Measurements from ENCODE around the gene USP10.
"Not testable (repeated sequence)": the region's sequence is repeated elsewhere in the genome, so short reads cannot be mapped to it uniquely, and the experiment has no call there.

USP10 gene

GRCh38 chr16:84728853-84729424 lies 29.1 kb downstream of the USP10 start:
- no peak for DNase-seq (ENCODE audit: low spot score)

DNA sequence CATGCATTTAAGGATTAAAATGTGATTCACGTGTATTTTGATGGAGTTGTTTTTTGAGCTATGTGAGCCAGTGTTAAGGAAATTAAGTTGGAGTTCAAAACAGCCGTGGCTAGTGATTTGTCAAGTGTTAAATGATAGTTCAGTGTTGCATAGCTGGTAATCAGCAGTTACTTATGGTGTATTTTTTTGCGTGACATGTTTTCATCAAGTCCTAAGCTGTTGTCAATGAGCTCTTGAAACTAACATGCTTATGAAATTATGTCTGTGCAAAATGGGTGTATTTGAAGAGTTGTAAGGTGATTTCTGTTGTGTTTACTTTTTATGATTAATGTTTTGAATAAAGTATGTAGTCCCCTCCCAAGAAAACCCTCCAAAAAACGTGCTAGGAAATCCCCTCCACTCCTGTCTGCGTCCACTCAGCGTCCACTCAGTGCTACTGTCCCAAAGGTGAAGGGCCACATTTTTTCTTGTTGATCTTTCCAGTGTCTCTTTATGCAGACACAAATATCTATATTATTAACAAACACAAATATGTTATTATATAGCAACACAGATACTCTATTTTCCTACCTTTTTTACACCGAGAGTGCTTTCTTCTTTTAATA lies 30.0 kb downstream of the USP10 start:
- no peak for DNase-seq (ENCODE audit: low spot score)

- peak; percentile 49 for DNase-seq (ENCODE audit: low spot score)
These were observed 30.8 kb downstream of the USP10 start for GRCh38 chr16:84730406-84731106.

GRCh38 chr16:84732332-84732673 lies 32.5 kb downstream of the USP10 start:
- not testable (repeated sequence) for DNase-seq (ENCODE audit: low spot score)

DNA sequence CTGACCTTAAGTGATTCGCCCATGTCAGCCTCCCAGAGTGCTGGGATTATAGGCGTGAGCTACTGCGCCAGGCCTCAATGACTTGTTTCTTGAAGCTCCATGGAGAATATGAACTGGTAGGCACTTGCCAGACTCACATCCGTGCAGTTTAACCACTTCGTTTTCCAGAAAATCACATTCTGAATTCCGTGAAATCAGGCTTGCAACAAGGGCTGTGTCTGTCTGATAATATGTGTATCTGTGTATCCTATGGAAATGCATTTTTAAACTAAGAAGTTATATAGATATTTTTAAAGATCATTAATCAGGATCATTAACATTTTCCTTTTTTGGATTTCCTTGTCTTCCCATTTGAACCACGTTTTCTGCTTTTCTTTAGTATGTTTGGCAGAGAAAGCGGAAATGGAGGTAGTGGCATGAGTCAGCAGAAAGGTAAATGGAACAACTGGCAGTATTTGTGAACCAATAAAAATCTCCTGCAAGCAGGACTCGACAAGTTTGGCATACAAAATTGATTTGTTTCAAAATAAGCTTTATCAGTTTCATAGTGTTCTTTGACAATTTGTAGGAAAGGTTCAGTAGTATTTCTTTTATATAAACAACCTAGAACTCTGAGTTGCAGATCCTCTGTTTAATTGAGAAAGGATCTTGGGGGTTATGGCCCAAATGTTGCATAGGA lies 33.0 kb downstream of the USP10 start:
- DNase-seq (ENCODE audit: low spot score): no peak

DNA sequence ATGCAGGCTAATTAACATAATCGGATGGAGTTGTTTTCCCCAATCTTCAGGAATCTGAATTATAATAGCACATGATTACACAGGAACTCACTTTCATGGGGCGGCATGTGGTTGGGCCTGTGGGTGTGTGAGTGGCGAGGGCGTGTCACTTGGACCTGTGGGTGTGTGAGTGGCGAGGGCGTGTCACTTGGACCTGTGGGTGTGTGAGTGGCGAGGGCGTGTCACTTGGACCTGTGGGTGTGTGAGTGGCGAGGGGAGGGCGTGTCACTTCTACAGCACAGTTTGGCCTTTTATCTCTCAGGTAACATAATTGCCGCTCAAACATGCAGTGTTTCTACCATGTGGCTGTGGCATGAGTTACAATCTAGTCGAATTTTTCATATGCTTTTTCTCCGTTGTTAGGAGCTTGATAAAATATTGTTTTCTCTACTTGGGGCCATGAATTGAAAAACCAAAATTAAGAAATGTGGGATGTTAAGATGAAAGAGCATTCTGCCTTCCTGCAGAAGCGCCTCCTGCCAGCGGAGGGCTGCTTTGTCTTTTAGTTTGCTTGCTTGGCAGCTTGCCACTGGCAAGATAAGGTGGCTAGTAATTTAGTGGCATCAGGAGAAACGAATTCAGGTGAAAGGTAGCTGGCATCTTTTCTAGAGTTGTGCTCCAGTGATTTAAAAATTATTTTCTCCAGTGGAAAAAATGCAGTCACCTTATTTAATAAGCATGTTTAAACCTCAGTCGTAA lies 36.2 kb downstream of the USP10 start:
- no peak for DNase-seq (ENCODE audit: low spot score)

DNA sequence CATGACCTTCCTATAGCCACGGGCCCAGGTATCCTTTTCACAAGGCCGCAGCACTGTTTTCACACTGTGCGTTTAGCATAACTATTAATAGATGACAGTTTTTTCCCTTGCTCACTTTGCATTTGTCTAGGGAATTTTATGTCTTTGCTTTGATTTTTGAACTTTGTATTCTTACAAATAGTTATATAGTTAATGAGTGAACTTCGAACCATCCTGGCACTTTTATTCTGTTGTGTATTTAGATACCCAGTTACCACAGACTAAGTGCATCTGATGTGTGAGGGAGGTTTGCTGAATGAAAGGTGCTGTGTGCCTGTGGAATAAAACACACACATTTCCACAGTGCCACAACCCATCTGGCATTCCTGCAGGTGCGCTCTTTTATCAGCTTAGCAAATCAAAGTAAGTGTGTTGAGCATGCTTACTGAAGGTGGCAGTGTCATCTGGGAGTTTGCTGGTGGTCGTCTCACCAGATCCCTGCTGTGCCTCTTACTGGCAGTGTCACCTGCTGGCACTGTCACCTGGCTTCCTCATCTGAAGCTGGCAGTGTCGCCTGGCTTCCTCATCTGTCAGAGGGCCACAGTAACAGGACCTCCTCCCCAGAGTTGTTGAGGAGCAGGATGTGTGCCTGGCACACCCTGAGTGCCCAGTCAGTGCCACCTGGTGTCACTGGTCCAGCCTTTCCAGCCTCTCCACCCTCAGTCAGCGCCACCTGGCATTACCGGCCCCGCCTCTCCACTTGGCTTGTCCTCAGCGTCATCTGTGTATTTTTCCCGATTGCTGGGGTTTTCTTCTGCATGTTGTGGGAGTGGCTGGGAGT lies 37.6 kb downstream of the USP10 start:
- DNase-seq (ENCODE audit: low spot score): no peak

DNA sequence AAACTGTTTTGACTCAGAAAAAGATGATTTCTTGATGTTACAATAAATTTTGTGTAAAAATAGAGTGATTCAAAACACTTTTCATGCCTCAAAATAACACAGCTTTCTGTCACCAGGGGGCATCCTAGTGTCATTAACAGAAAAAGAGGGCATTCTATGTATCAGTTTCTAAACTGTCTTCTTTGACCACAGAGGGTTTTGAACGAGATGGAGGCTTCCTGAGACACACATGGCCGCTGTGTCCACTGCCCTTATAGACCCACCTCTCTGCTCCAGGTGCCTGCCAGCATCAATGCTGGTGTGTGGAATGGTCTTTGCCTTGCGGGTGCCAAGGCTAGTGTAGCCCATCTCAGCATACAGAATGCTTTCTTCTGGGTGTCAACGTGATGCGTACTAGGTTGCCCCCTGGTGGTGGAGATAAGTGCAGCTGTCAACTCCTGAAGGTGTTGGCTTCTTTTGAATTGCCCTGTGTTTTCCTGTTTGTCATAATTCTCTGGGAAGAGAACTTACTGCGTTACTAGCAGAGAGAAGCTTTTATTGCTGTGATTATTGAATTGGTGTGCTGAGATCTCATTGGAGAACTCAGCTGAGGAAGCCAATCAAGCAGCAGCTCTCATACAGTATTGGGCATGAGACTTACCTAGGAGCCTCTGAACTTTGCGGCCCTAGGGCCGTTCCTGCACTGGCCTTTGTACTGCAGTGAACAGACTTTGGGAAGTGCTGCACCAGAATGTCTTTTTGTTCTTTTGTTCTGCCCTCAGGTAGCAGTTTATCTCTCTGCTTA lies 38.6 kb downstream of the USP10 start:
- DNase-seq (ENCODE audit: low spot score): peak; percentile 78

- DNase-seq (ENCODE audit: low spot score): no peak
These were observed 39.7 kb downstream of the USP10 start for GRCh38 chr16:84739349-84740124.

DNA sequence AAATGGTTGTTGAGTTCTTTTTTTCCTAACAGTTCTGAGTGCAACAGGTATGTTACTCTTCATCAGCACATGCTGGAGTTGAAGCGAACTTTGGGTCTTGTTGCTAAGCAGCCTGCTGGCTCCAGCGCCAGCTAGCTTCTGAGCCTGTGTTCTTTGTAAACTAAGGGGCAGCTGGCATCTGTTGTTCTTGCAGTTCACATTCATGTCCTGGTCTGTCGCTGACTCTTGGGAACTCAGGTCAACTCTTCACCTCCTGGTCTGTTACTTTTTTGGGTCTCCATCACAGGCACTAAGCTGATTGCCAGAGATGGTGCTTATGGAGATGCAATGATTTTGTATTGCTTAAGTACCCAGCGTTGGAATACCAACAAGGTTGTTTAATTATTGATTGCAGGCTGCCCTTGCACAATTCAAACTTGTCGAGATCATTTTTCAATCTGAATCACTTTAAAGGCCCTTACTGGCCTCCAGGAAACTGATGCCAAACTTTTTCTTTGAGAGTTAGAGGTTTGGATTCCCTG lies 40.9 kb downstream of the USP10 start:
- DNase-seq (ENCODE audit: low spot score): no peak

- no peak for DNase-seq (ENCODE audit: low spot score)
These were observed 41.6 kb downstream of the USP10 start for GRCh38 chr16:84741340-84741830.

DNA sequence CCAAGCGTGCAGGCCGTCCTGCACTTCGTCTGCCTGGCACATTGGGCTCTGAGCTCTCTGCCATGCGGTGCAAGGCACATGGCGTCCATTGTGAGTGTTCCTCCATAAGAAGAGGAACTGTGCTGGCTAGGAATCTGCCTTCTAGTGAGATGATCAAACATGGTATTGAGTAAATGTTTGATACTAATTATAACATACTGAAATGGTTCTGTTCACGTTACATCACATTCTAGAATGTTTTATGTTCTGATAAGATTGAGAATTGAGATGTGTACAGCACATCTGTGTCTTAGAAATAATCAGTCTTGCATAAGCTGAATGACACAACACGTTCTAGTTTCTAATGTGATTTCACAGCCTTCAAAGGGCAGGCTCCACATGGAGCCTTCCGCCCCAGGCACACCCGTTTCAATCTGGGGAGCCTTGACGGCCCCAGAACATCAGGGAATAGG lies 42.9 kb downstream of the USP10 start:
- no peak for DNase-seq (ENCODE audit: low spot score)

GRCh38 chr16:84746231-84746630 lies 46.4 kb downstream of the USP10 start:
- no peak for DNase-seq (ENCODE audit: low spot score)

GRCh38 chr16:84746875-84747274 lies 47.1 kb downstream of the USP10 start:
- DNase-seq (ENCODE audit: low spot score): no peak

GRCh38 chr16:84748247-84748646 lies 48.4 kb downstream of the USP10 start:
- DNase-seq (ENCODE audit: low spot score): not testable (repeated sequence)

DNA sequence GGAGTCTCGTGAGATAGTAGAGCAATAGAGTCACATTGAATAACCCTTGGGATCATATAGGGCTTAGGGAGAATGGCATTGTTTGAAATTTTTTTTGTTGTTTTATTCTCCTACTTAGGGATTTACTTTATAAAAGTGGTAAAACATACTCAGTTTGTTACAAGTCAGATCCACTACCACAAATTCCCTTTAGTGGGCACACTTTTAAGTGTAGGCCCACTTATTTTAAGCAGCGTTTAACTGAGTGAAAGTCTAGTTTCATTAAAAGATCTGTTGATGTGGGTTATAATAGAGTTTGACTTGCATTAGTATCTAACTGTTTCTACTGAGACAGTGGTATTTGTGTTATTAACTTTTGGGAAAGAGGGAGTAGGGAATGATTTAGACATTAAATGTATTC lies 49.3 kb downstream of the USP10 start:
- DNase-seq (ENCODE audit: low spot score): no peak

DNA sequence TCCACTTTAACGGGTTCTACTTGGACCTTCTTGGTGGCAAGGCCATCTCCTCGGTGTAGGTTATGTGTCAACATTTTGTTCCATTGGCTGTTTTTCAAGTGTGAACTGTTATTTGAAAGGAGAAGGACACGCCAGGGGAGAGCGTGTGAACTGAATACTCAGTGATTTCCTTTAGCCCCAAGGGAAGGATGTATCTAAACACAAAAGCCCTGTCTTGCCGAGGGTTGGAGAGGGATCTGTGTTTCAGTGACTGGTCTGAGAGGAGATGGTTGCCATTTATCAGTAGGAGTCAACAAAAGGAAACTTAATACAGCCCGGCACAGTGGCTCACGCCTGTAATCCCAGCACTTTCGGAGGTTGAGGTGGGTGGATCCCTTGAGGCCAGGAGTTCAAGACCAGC lies 50.0 kb downstream of the USP10 start:
- DNase-seq (ENCODE audit: low spot score): no peak

DNA sequence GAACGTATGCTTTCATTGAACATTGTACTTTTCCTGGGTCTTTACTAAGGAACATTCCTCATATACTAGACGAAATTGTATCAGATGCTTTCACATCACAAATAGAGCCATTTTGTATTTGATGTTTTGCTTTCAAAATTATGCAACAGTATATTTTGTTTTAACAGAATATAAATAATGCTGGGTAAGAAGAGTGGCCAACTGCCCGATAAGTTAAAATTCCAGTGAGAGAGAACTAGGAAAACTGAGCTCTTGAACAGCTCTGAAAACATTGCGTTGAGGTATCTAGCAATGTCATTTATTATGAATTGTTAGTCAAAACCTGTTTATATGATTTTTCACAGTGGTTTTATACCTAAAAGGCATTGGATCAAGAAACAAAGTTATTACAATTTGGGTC lies 50.8 kb downstream of the USP10 start:
- DNase-seq (ENCODE audit: low spot score): no peak

DNA sequence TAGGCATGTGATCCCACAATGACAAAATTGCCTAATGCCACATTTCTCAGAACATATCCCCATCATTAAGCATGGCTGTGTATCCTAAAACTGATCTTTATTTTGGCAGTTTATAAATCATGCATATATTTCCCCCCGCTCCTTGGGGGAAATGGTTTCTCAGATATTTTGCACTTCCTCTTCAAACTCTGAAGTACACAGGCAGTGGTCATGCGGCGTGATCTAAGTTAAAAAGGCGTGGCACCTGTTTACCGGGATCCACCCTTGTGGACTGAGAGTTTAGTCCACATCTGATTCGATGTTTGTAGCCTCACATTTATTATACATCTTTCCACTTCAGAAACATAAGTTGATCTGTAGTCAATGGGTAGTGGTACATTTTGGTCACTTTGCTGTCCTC lies 51.4 kb downstream of the USP10 start:
- DNase-seq (ENCODE audit: low spot score): no peak

Data from iPS-NIHi11 (cell line).